Smooth muscle cell (in vitro differentiated cells): Measurements from ENCODE around the gene C1QTNF1. TPM values are rescaled to one million over a fixed set of nuclear protein-coding genes. Genes with fewer than 3 reads are reported as not detected.

ENCODE experiments used
- DNase-seq: peaks from one replicate; lab custom pipeline; 2025; ENCODE audit not compliant: unreplicated experiment; lab: John Stamatoyannopoulos, UW
- H2AFZ ChIP-seq: fragments of 200-600 bp; sonication (generic); 2 replicates; pipeline ENCODE4 v1.6.0; 2016; ENCODE audit warnings: antibody characterized with exemption, low read depth, mild to moderate bottlenecking
- H3F3A ChIP-seq: fragments of 200-600 bp; sonication (generic); 2 replicates; pipeline ENCODE4 v1.6.0; 2017; ENCODE audit warnings: antibody characterized with exemption, low read depth
- H3K27ac ChIP-seq: fragments of 200-600 bp; sonication (generic); 2 replicates; pipeline ENCODE4 v1.5.1; 2016; ENCODE audit warnings: low read depth, mild to moderate bottlenecking
- H3K27me3 ChIP-seq: fragments of 200-600 bp; sonication (generic); 2 replicates; pipeline ENCODE4 v1.6.1; 2016; ENCODE audit warnings: low read depth, mild to moderate bottlenecking
- H3K36me3 ChIP-seq: fragments of 200-600 bp; sonication (generic); 2 replicates; pipeline ENCODE4 v1.5.1; 2016; ENCODE audit warnings: low read depth
- H3K4me1 ChIP-seq: fragments of 200-600 bp; sonication (generic); 2 replicates; pipeline ENCODE4 v1.5.1; 2016; ENCODE audit warnings: low read depth
- H3K4me2 ChIP-seq: fragments of 200-600 bp; sonication (generic); 2 replicates; pipeline ENCODE4 v1.6.0; 2016; ENCODE audit warnings: mild to moderate bottlenecking
- H3K4me3 ChIP-seq: fragments of 200-600 bp; sonication (generic); 2 replicates; pipeline ENCODE4 v1.5.1; 2016; ENCODE audit warnings: mild to moderate bottlenecking
- H3K79me2 ChIP-seq: fragments of 200-600 bp; sonication (generic); 2 replicates; pipeline ENCODE4 v1.6.0; 2016; ENCODE audit warnings: low read depth, mild to moderate bottlenecking
- H3K9ac ChIP-seq: fragments of 200-600 bp; sonication (generic); 2 replicates; pipeline ENCODE4 v1.6.0; 2016; ENCODE audit warnings: low read depth
- H3K9me3 ChIP-seq: fragments of 200-600 bp; sonication (generic); replicated peaks from 2 replicates; pipeline ENCODE4 v1.5.1; 2016; ENCODE audit warnings: low read depth
- H4K20me1 ChIP-seq: fragments of 200-600 bp; sonication (generic); 2 replicates; pipeline ENCODE4 v1.6.0; 2016; ENCODE audit warnings: low read depth
- CTCF ChIP-seq: fragments of 200-600 bp; sonication (generic); IDR thresholded peaks from 2 replicates; pipeline ENCODE4 v1.5.1; 2017; ENCODE audit warnings: borderline replicate concordance, mild to moderate bottlenecking, antibody characterized with exemption; ENCODE audit not compliant: insufficient read depth, poor library complexity, severe bottlenecking
- WGBS: methylation state at CpG from one replicate; pipeline ENCODE4 v1.1.7; 2016; ENCODE audit warnings: low lambda C conversion rate; 5-methylcytosine and 5-hydroxymethylcytosine counted together
- polyA plus RNA-seq: library from polyadenylated mRNA; unstranded; fragments of >200 nt; fragmentation: Nextera tagmentation; extraction: Ambion mirVana; gene quantifications from 2 replicates; pipeline ENCODE4 v1.2.1, GENCODE V29; 2016
- total RNA-seq: library from RNA; depleted of rRNA; stranded (reverse); fragments of >200 nt; gene quantifications from 2 replicates; pipeline ENCODE4 v1.2.3, GENCODE V29; 2014

The C1QTNF1 gene
- total and polyA plus RNA-seq, 2 experiments from 2014 or later = 5.7 to 9.4 TPM

- H3K9ac ChIP-seq = no peak overlapping the region
- H3K27ac ChIP-seq = no peak overlapping the region
- H3K79me2 ChIP-seq = no peaks in the 10 kb centered on the region
- no peak for DNase-seq
- no peaks in the 10 kb centered on the region for H3K27me3 ChIP-seq
- H3K36me3 ChIP-seq = no peaks in the 10 kb centered on the region
- no peaks in the 10 kb centered on the region for H4K20me1 ChIP-seq
- H3K4me3 ChIP-seq = no peak overlapping the region
- H3K4me1 ChIP-seq = no peaks in the 10 kb centered on the region
- no peaks in the 10 kb centered on the region for H3F3A ChIP-seq
- WGBS = 75% methylated on average over 4 of the region's 4 CpGs
- no peak overlapping the region for H2AFZ ChIP-seq
- H3K4me2 ChIP-seq = no peak overlapping the region
- TF ChIP-seq CTCF = no peak
- no peaks in the 10 kb centered on the region for H3K9me3 ChIP-seq
Measured at GRCh38 chr17:79064026-79064425, 40.1 kb downstream of the C1QTNF1 start.

GRCh38 chr17:79065105-79065670 is 41.2 kb downstream of the C1QTNF1 start:
- H3K27me3 ChIP-seq = no peaks in the 10 kb centered on the region
- no peak overlapping the region for H3K9ac ChIP-seq
- H3F3A ChIP-seq = no peaks in the 10 kb centered on the region
- no peaks in the 10 kb centered on the region for H3K4me1 ChIP-seq
- H3K9me3 ChIP-seq = no peaks in the 10 kb centered on the region
- H3K79me2 ChIP-seq = no peaks in the 10 kb centered on the region
- peak; percentile 62 for TF ChIP-seq CTCF
- H3K4me2 ChIP-seq = no peak overlapping the region
- H3K4me3 ChIP-seq = no peak overlapping the region
- no peak overlapping the region for H3K27ac ChIP-seq
- no peaks in the 10 kb centered on the region for H3K36me3 ChIP-seq
- no peaks in the 10 kb centered on the region for H4K20me1 ChIP-seq
- 38% methylated on average over 10 of the region's 10 CpGs for WGBS
- DNase-seq = no peak
- no peak overlapping the region for H2AFZ ChIP-seq

- H3K27ac ChIP-seq = no peak overlapping the region
- WGBS = 92% methylated on average over 6 of the region's 6 CpGs
Measured at GRCh38 chr17:79066963-79067362, 43.0 kb downstream of the C1QTNF1 start.

More at GRCh38 chr17:79066963-79067362, 43.0 kb downstream of the C1QTNF1 start:
- Histone ChIP-seq H4K20me1 (no peaks in the 10 kb centered on the region), H2AFZ (no peak overlapping the region), H3K4me1 (no peaks in the 10 kb centered on the region), H3K36me3 (no peaks in the 10 kb centered on the region), H3K4me3 (no peak overlapping the region), H3K27me3 (no peaks in the 10 kb centered on the region), H3K4me2 (no peak overlapping the region), H3K9ac (no peak overlapping the region), H3F3A (no peaks in the 10 kb centered on the region), H3K9me3 (no peaks in the 10 kb centered on the region), H3K79me2 (no peaks in the 10 kb centered on the region)
- DNase-seq = no peak
- no peak for TF ChIP-seq CTCF
